DOHH2 (cell line): Measurements from ENCODE around the gene ZCCHC18.
"Not testable (repeated sequence)": the region's sequence is repeated elsewhere in the genome, so short reads cannot be mapped to it uniquely, and the experiment has no call there.

Source experiments
- EZH2phosphoT487 ChIP-seq: fragments of 200-600 bp; sonication (generic); IDR thresholded peaks from 2 replicates; pipeline ENCODE4 v1.6.1; 2017; ENCODE audit warnings: borderline replicate concordance, mild to moderate bottlenecking, antibody characterized with exemption, low read length, moderate library complexity, mixed read lengths
- TF ChIP-seq, protein P1 (sequence below): fragments of 200-600 bp; sonication (generic); IDR thresholded peaks from one replicate; pipeline ENCODE4 v1.5.1; 2014; ENCODE audit warnings: antibody characterized with exemption, mild to moderate bottlenecking, low read depth, low read length; ENCODE audit not compliant: poor library complexity, severe bottlenecking

GRCh38 chrX:104075778-104076445 lies 36.4 kb upstream of the ZCCHC18 start, which contains the start of gene TMSB15C:
- TF ChIP-seq, protein P1, sequence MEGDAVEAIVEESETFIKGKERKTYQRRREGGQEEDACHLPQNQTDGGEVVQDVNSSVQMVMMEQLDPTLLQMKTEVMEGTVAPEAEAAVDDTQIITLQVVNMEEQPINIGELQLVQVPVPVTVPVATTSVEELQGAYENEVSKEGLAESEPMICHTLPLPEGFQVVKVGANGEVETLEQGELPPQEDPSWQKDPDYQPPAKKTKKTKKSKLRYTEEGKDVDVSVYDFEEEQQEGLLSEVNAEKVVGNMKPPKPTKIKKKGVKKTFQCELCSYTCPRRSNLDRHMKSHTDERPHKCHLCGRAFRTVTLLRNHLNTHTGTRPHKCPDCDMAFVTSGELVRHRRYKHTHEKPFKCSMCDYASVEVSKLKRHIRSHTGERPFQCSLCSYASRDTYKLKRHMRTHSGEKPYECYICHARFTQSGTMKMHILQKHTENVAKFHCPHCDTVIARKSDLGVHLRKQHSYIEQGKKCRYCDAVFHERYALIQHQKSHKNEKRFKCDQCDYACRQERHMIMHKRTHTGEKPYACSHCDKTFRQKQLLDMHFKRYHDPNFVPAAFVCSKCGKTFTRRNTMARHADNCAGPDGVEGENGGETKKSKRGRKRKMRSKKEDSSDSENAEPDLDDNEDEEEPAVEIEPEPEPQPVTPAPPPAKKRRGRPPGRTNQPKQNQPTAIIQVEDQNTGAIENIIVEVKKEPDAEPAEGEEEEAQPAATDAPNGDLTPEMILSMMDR, result not testable (repeated sequence)
- not testable (repeated sequence) for TF ChIP-seq EZH2phosphoT487
